Gastroesophageal sphincter (tissue), 4 donors: ENCODE results near the gene ARHGEF16. TPM values are rescaled to one million over a fixed set of nuclear protein-coding genes. Genes with fewer than 3 reads are reported as not detected.

ENCODE experiments used
- ATAC-seq: fragments of 150-250 bp; one replicate; pipeline ENCODE4 v1.9.1; 2016; ENCODE audit warnings: mild to moderate bottlenecking, moderate library complexity
- H3K27ac ChIP-seq, 4 donors: fragments of 200-600 bp; sonication (generic) in 3 of 4; 1 replicate in 3 of 4; 2 replicates in 1 of 4; pipeline ENCODE4 v1.5.1; 2016 to 2019
- H3K27me3 ChIP-seq: fragments of 200-600 bp; sonication (generic); one replicate; pipeline ENCODE4 v1.5.1; 2019
- H3K36me3 ChIP-seq, 2 donors: fragments of 200-600 bp; sonication (generic); one replicate each; pipeline ENCODE4 v1.5.1; 2019; ENCODE audit warnings: control low read depth in 1 of 2
- H3K4me1 ChIP-seq, 3 donors: fragments of 200-600 bp; sonication (generic); 1 replicate in 2 of 3; 2 replicates in 1 of 3; pipeline ENCODE4 v1.5.1; 2016 to 2019; ENCODE audit warnings: control low read depth in 2 of 3
- H3K4me3 ChIP-seq, 2 donors: fragments of 200-600 bp; sonication (generic); one replicate each; pipeline ENCODE4 v1.5.1; 2019; ENCODE audit warnings: mild to moderate bottlenecking in 1 of 2, moderate library complexity in 1 of 2
- H3K9me3 ChIP-seq, 3 donors: fragments of 200-600 bp; sonication (generic); one replicate each; pipeline ENCODE4 v1.5.1; 2017 to 2019; ENCODE audit warnings: control low read depth in 2 of 3
- CTCF ChIP-seq, 4 experiments: fragments of 200-600 bp in 2 of 4; fragments of 450-650 bp in 2 of 4; sonication (generic) in 1 of 4; IDR thresholded peaks; one replicate each; pipeline ENCODE4 v1.5.1; 2017 to 2019; ENCODE audit warnings: antibody characterized with exemption in 4 of 4, mild to moderate bottlenecking in 2 of 4, moderate library complexity in 2 of 4
- EP300 ChIP-seq: sonication (generic); formaldehyde crosslinking; IDR thresholded peaks from one replicate; pipeline ENCODE4 v1.6.1; 2017; ENCODE audit warnings: antibody characterized with exemption, mild to moderate bottlenecking
- POLR2A ChIP-seq, 2 donors: fragments of 450-650 bp; IDR thresholded peaks; one replicate each; pipeline ENCODE4 v1.6.1; 2017; ENCODE audit warnings: antibody characterized with exemption in 2 of 2, mild to moderate bottlenecking in 2 of 2, moderate library complexity in 1 of 2
- POLR2AphosphoS5 ChIP-seq: sonication (generic); formaldehyde crosslinking; IDR thresholded peaks from one replicate; pipeline ENCODE4 v1.6.1; 2017; ENCODE audit warnings: antibody characterized with exemption
- WGBS, 2 donors: methylation state at CpG; one replicate each; pipeline ENCODE4 v1.1.5; 2018; ENCODE audit warnings: low coverage in 1 of 2; 5-methylcytosine and 5-hydroxymethylcytosine counted together
- total RNA-seq, 4 donors: library from RNA; depleted of rRNA; stranded (reverse); fragments of >200 nt; gene quantifications; one replicate each; pipeline ENCODE4 v1.1.0, GENCODE V29; 2016

Gene ARHGEF16
- total RNA-seq, 4 donors from 2014 or later = 0.54 to 2.3 (median 0.87) TPM

- peaks cover 51% of the 10 kb centered on the region for H3K27me3 ChIP-seq
- no peaks in the 10 kb centered on the region for H3K36me3 ChIP-seq
- ATAC-seq = no peak
- H3K4me3 ChIP-seq = no peak overlapping the region
- TF ChIP-seq EP300 = no peak
- no peak for TF ChIP-seq CTCF (IDR thresholded peaks at IDR 0.05)
- no peak for TF ChIP-seq POLR2AphosphoS5
- no peak for TF ChIP-seq POLR2A (IDR thresholded peaks at IDR 0.05)
- H3K27ac ChIP-seq = no peak overlapping the region
- peaks cover 0 to 9% (median 0%) of the 10 kb centered on the region in 3 donors for H3K4me1 ChIP-seq
- 71 to 86% methylated on average over 9 to 13 of the region's 20 CpGs for WGBS, 2 donors
- H3K9me3 ChIP-seq = no peaks in the 10 kb centered on the region
Measured at GRCh38 chr1:3524556-3525203, 70.2 kb downstream of the ARHGEF16 start.

- peaks cover 0 to 21% (median 10%) of the 10 kb centered on the region in 3 donors for H3K4me1 ChIP-seq
Measured at GRCh38 chr1:3525551-3526482, 71.4 kb downstream of the ARHGEF16 start.

GRCh38 chr1:3527774-3528173 lies 73.3 kb downstream of the ARHGEF16 start:
- TF ChIP-seq POLR2A (IDR thresholded peaks at IDR 0.05) = no peak
- no peak for TF ChIP-seq CTCF (IDR thresholded peaks at IDR 0.05)
- TF ChIP-seq EP300 = no peak
- TF ChIP-seq POLR2AphosphoS5 = no peak
- no CpG with 5 or more reads among the region's 12 CpGs for WGBS, 2 donors
- no peak for ATAC-seq
- Histone ChIP-seq H3K4me1 (peaks cover 0 to 34% (median 10%) of the 10 kb centered on the region in 3 donors), H3K36me3 (no peaks in the 10 kb centered on the region), H3K4me3 (no peak overlapping the region), H3K27ac (no peak overlapping the region), H3K27me3 (peaks cover 69% of the 10 kb centered on the region), H3K9me3 (no peaks in the 10 kb centered on the region)

More at GRCh38 chr1:3525551-3526482, 71.4 kb downstream of the ARHGEF16 start:
- no peaks in the 10 kb centered on the region for H3K36me3 ChIP-seq
- H3K4me3 ChIP-seq = no peak overlapping the region
- no peaks in the 10 kb centered on the region for H3K9me3 ChIP-seq
- WGBS, 2 donors = 100% methylated on average over 3 of the region's 24 CpGs; no CpG with 5 or more reads in 1 of the 2 donors
- H3K27me3 ChIP-seq = peaks cover 62% of the 10 kb centered on the region
- H3K27ac ChIP-seq = no peak overlapping the region
- no peak for ATAC-seq
- TF ChIP-seq POLR2AphosphoS5 (no peak), EP300 (no peak), CTCF (IDR thresholded peaks at IDR 0.05) (no peak), POLR2A (IDR thresholded peaks at IDR 0.05) (no peak)

- TF ChIP-seq POLR2AphosphoS5 (no peak), CTCF (IDR thresholded peaks at IDR 0.05) (no peak), POLR2A (IDR thresholded peaks at IDR 0.05) (no peak), EP300 (no peak)
- Histone ChIP-seq H3K27me3 (peaks cover 69% of the 10 kb centered on the region), H3K4me3 (peak overlapping the region in 1 of 2 donors; percentile 77), H3K9me3 (no peaks in the 10 kb centered on the region), H3K4me1 (peaks cover 0 to 34% (median 10%) of the 10 kb centered on the region in 3 donors), H3K27ac (no peak overlapping the region), H3K36me3 (no peaks in the 10 kb centered on the region)
- ATAC-seq = no peak
- WGBS, 2 donors = 23% methylated on average over 3 of the region's 17 CpGs; no CpG with 5 or more reads in 1 of the 2 donors
Measured at GRCh38 chr1:3529099-3529729, 74.7 kb downstream of the ARHGEF16 start.
